ENCODE results near the gene RNF41.
A peak's percentile ranks its signal among the peaks of the same experiment; 100 is the strongest.

Gene RNF41

DNA sequence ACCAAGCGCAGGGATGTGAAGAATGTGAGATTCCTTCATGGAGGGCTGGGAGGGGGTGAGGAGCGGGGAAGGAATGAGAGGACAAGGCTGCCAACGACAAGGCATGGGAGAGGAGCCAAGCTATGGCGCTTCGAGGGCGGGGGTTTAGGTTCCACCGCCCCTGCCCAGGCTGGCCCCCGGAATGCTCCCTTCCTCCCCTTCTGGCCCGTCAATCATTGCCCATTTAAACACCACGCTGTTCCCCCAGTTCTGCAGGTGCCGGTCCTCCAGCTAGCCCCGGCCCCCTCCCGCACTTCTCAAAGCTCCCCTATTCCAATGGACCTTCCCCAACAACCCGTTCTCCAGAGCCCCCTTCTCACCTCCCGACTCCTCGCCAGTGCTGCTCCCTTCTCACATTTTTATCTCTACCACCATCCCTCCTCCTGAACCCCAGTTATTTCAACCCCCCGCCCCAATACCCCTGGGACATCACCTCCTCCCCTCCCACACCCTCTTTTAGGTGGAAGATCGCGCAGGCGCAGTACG, 428 bp downstream of the RNF41 start:
- peak overlapping the region; percentile 73 for H2BK120ac ChIP-seq (ENCODE audit: low read depth, low read length)
- peak overlapping the region; percentile 29 for H4K91ac ChIP-seq (ENCODE audit: low read length)
- no peaks in the 10 kb centered on the region for H3K9me3 ChIP-seq (ENCODE audit: control insufficient read depth, low read length)
- peak overlapping the region in 1 of 2 experiments; percentile 54 for H3K4ac ChIP-seq (ENCODE audit: low read depth in 1 of 2, low read length in 2 of 2)
- peaks cover 20% of the 10 kb centered on the region for H3K4me1 ChIP-seq (ENCODE audit: control insufficient read depth, insufficient read depth, low read depth, low read length)
- H3K14ac ChIP-seq (ENCODE audit: low read length in 2 of 2), result peak overlapping the region in 1 of 2 experiments; percentile 49
- DNase-seq, result peak; percentile 82
- H2AFZ ChIP-seq (ENCODE audit: low read depth, low read length), result no peak overlapping the region
- peak overlapping the region; percentile 63 for H2BK15ac ChIP-seq (ENCODE audit: low read depth, poor library complexity, severe bottlenecking)
- H3K36me3 ChIP-seq (ENCODE audit: control insufficient read depth in 1 of 2, insufficient read depth in 2 of 2, low read depth in 1 of 2, low read length in 2 of 2), result peaks cover 7 to 11% of the 10 kb centered on the region in 2 experiments
- H3K4me3 ChIP-seq (ENCODE audit: insufficient read depth in 1 of 2, low read depth in 1 of 2, low read length in 2 of 2), result peak overlapping the region; percentile 76 to 92
- WGBS, result under 1% methylated on average over 17 of the region's 21 CpGs
- peaks cover 23% of the 10 kb centered on the region for H3K79me1 ChIP-seq (replicated peaks; ENCODE audit: low read length, poor library complexity, severe bottlenecking)
- H3K18ac ChIP-seq (ENCODE audit: low read depth in 1 of 2, low read length in 2 of 2), result peak overlapping the region; percentile 70 to 85
- H3K9ac ChIP-seq (ENCODE audit: low read length), result peak overlapping the region; percentile 92
- H3K27ac ChIP-seq (ENCODE audit: low read length, poor library complexity, severe bottlenecking), result peak overlapping the region; percentile 95
- H2AK5ac ChIP-seq (ENCODE audit: low read length, severe bottlenecking), result peak overlapping the region; percentile 15
- H2BK5ac ChIP-seq (ENCODE audit: low read depth, low read length, poor library complexity, severe bottlenecking), result peak overlapping the region; percentile 48
- H3K27me3 ChIP-seq (ENCODE audit: control insufficient read depth in 1 of 2, insufficient read depth in 1 of 2, low read length in 2 of 2), result no peaks in the 10 kb centered on the region
- peak overlapping the region; percentile 21 for H4K8ac ChIP-seq (ENCODE audit: low read length)
- H3K4me2 ChIP-seq (ENCODE audit: low read length, poor library complexity, severe bottlenecking), result peak overlapping the region; percentile 76
- peak overlapping the region; percentile 21 to 51 for H3K23ac ChIP-seq (ENCODE audit: low read length in 2 of 2)
- peak overlapping the region; percentile 25 to 88 for H2BK12ac ChIP-seq (ENCODE audit: low read length in 2 of 2)

- Histone ChIP-seq H3K9me3 (ENCODE audit: control insufficient read depth, low read length) (no peaks in the 10 kb centered on the region), H4K8ac (ENCODE audit: low read length) (peak overlapping the region; percentile 21), H3K9ac (ENCODE audit: low read length) (peak overlapping the region; percentile 92), H3K4ac (ENCODE audit: low read depth in 1 of 2, low read length in 2 of 2) (peak overlapping the region in 1 of 2 experiments; percentile 9), H2AK5ac (ENCODE audit: low read length, severe bottlenecking) (peak overlapping the region; percentile 14), H3K18ac (ENCODE audit: low read depth in 1 of 2, low read length in 2 of 2) (peak overlapping the region; percentile 48 to 85), H4K91ac (ENCODE audit: low read length) (peak overlapping the region; percentile 29), H2BK12ac (ENCODE audit: low read length in 2 of 2) (peak overlapping the region in 1 of 2 experiments; percentile 88), H3K4me1 (ENCODE audit: control insufficient read depth, insufficient read depth, low read depth, low read length) (peaks cover 20% of the 10 kb centered on the region), H3K27me3 (ENCODE audit: control insufficient read depth in 1 of 2, insufficient read depth in 1 of 2, low read length in 2 of 2) (no peaks in the 10 kb centered on the region), H2BK15ac (ENCODE audit: low read depth, poor library complexity, severe bottlenecking) (peak overlapping the region; percentile 63), H2BK120ac (ENCODE audit: low read depth, low read length) (peak overlapping the region; percentile 73), H2AFZ (ENCODE audit: low read depth, low read length) (no peak overlapping the region), H3K79me1 (replicated peaks; ENCODE audit: low read length, poor library complexity, severe bottlenecking) (peaks cover 24% of the 10 kb centered on the region), H3K14ac (ENCODE audit: low read length in 2 of 2) (no peak overlapping the region), H3K4me3 (ENCODE audit: insufficient read depth in 1 of 2, low read depth in 1 of 2, low read length in 2 of 2) (peak overlapping the region; percentile 76 to 92), H3K36me3 (ENCODE audit: control insufficient read depth in 1 of 2, insufficient read depth in 2 of 2, low read depth in 1 of 2, low read length in 2 of 2) (peaks cover 10 to 12% of the 10 kb centered on the region in 2 experiments), H3K23ac (ENCODE audit: low read length in 2 of 2) (peak overlapping the region in 1 of 2 experiments; percentile 21), H3K27ac (ENCODE audit: low read length, poor library complexity, severe bottlenecking) (peak overlapping the region; percentile 95), H2BK5ac (ENCODE audit: low read depth, low read length, poor library complexity, severe bottlenecking) (no peak overlapping the region), H3K4me2 (ENCODE audit: low read length, poor library complexity, severe bottlenecking) (peak overlapping the region; percentile 76)
- peak; percentile 50 for DNase-seq
- 46% methylated on average over 8 of the region's 10 CpGs for WGBS
Observed at GRCh38 chr12:56220611-56221231, 1.0 kb downstream of the RNF41 start.

- Histone ChIP-seq H3K14ac (ENCODE audit: low read length in 2 of 2) (no peak overlapping the region), H2BK15ac (ENCODE audit: low read depth, poor library complexity, severe bottlenecking) (no peak overlapping the region), H4K91ac (ENCODE audit: low read length) (no peak overlapping the region), H3K4me2 (ENCODE audit: low read length, poor library complexity, severe bottlenecking) (peak overlapping the region; percentile 6), H2BK12ac (ENCODE audit: low read length in 2 of 2) (no peak overlapping the region), H2AFZ (ENCODE audit: low read depth, low read length) (no peak overlapping the region), H3K4me1 (ENCODE audit: control insufficient read depth, insufficient read depth, low read depth, low read length) (peaks cover 15% of the 10 kb centered on the region), H2AK5ac (ENCODE audit: low read length, severe bottlenecking) (no peak overlapping the region), H3K27ac (ENCODE audit: low read length, poor library complexity, severe bottlenecking) (no peak overlapping the region), H3K79me1 (replicated peaks; ENCODE audit: low read length, poor library complexity, severe bottlenecking) (peaks cover 20% of the 10 kb centered on the region), H3K36me3 (ENCODE audit: control insufficient read depth in 1 of 2, insufficient read depth in 2 of 2, low read depth in 1 of 2, low read length in 2 of 2) (peaks cover 16 to 19% of the 10 kb centered on the region in 2 experiments), H4K8ac (ENCODE audit: low read length) (no peak overlapping the region), H2BK120ac (ENCODE audit: low read depth, low read length) (no peak overlapping the region), H3K18ac (ENCODE audit: low read depth in 1 of 2, low read length in 2 of 2) (no peak overlapping the region), H3K4ac (ENCODE audit: low read depth in 1 of 2, low read length in 2 of 2) (no peak overlapping the region), H3K4me3 (ENCODE audit: insufficient read depth in 1 of 2, low read depth in 1 of 2, low read length in 2 of 2) (no peak overlapping the region), H3K23ac (ENCODE audit: low read length in 2 of 2) (no peak overlapping the region), H3K27me3 (ENCODE audit: control insufficient read depth in 1 of 2, insufficient read depth in 1 of 2, low read length in 2 of 2) (no peaks in the 10 kb centered on the region), H3K9me3 (ENCODE audit: control insufficient read depth, low read length) (no peaks in the 10 kb centered on the region), H2BK5ac (ENCODE audit: low read depth, low read length, poor library complexity, severe bottlenecking) (no peak overlapping the region), H3K9ac (ENCODE audit: low read length) (no peak overlapping the region)
- WGBS, result 100% methylated on average over 6 of the region's 9 CpGs
- DNase-seq, result no peak
Observed at GRCh38 chr12:56219840-56220239, 1.9 kb downstream of the RNF41 start.

DNA sequence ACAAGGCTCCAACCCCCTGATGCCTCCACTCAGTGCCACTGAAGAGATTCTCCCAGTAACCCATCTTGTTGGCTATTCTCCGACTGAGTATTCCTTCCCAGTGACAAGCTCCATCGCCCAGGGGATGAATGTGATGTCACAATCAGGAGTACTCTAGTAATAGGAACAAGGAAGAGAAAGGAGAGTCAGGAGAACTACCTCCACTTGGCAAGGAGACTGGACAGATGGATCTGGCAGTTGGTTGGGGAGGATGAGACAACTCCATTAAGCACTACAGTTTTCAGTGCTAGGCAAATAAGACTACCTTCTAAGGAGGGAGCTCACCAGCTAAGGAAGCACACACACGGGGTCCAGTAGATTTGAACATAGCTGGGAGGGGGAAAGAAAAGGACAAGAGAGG, 5.3 kb downstream of the RNF41 start:
- Histone ChIP-seq H2AK5ac (ENCODE audit: low read length, severe bottlenecking) (no peak overlapping the region), H4K8ac (ENCODE audit: low read length) (no peak overlapping the region), H3K4ac (ENCODE audit: low read depth in 1 of 2, low read length in 2 of 2) (no peak overlapping the region), H2BK12ac (ENCODE audit: low read length in 2 of 2) (no peak overlapping the region), H3K9ac (ENCODE audit: low read length) (no peak overlapping the region), H3K4me1 (ENCODE audit: control insufficient read depth, insufficient read depth, low read depth, low read length) (peaks cover 3% of the 10 kb centered on the region), H3K4me3 (ENCODE audit: insufficient read depth in 1 of 2, low read depth in 1 of 2, low read length in 2 of 2) (no peak overlapping the region), H2BK120ac (ENCODE audit: low read depth, low read length) (no peak overlapping the region), H3K18ac (ENCODE audit: low read depth in 1 of 2, low read length in 2 of 2) (no peak overlapping the region), H3K23ac (ENCODE audit: low read length in 2 of 2) (no peak overlapping the region), H3K79me1 (replicated peaks; ENCODE audit: low read length, poor library complexity, severe bottlenecking) (peaks cover 23% of the 10 kb centered on the region), H4K91ac (ENCODE audit: low read length) (no peak overlapping the region), H2AFZ (ENCODE audit: low read depth, low read length) (no peak overlapping the region), H3K4me2 (ENCODE audit: low read length, poor library complexity, severe bottlenecking) (no peak overlapping the region), H3K9me3 (ENCODE audit: control insufficient read depth, low read length) (no peaks in the 10 kb centered on the region), H2BK5ac (ENCODE audit: low read depth, low read length, poor library complexity, severe bottlenecking) (no peak overlapping the region), H3K27me3 (ENCODE audit: control insufficient read depth in 1 of 2, insufficient read depth in 1 of 2, low read length in 2 of 2) (no peaks in the 10 kb centered on the region), H3K27ac (ENCODE audit: low read length, poor library complexity, severe bottlenecking) (no peak overlapping the region), H2BK15ac (ENCODE audit: low read depth, poor library complexity, severe bottlenecking) (no peak overlapping the region), H3K14ac (ENCODE audit: low read length in 2 of 2) (no peak overlapping the region), H3K36me3 (ENCODE audit: control insufficient read depth in 1 of 2, insufficient read depth in 2 of 2, low read depth in 1 of 2, low read length in 2 of 2) (peaks cover 48 to 50% of the 10 kb centered on the region in 2 experiments)
- 97% methylated on average over 3 of the region's 3 CpGs for WGBS
- DNase-seq, result no peak
